GM11168 (cell line): ENCODE data around the gene CD46.
"Not testable (repeated sequence)": the region's sequence is repeated elsewhere in the genome, so short reads cannot be mapped to it uniquely, and the experiment has no call there.

Experiments used
- in situ Hi-C: fragments of 300-500 bp; cut with MboI; formaldehyde crosslinking; loops from one replicate; pipeline ENCODE4 v1.12.0; 2022; ENCODE audit warnings: low sequenced_read_pairs; ENCODE audit not compliant: unreplicated experiment

CD46 gene

DNA sequence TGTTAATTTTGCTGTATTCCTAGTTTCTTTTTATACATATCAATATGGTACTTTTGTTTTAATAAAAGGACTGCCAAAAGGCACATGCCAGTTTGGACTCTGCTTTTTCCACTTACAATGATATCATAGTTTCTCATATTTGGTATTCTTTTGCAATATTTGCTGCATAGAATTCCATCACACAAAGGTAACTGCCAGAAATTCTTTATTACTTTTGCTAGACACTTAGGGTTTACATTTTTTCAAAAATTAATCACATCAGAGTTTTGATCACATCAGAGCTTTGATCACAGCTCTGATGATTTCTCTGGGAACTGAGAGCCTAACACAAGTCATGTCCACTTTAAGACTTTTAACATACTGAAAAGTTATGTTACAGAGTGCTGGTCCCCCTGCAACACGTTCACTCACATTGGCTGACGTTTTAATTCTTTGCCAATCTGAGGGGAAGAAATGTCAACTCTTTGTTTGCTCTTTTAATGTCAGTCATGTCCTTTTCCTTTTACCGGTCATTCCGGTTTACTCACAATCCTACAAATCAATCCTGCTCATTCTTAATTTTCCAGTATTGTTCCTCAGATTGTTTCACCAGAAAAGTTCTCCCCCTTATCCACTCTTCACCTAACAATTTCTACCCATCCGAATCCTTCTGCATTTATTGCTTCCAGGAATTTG, 1.1 kb upstream of the CD46 start:
- in situ Hi-C loops, result no loop called here

DNA sequence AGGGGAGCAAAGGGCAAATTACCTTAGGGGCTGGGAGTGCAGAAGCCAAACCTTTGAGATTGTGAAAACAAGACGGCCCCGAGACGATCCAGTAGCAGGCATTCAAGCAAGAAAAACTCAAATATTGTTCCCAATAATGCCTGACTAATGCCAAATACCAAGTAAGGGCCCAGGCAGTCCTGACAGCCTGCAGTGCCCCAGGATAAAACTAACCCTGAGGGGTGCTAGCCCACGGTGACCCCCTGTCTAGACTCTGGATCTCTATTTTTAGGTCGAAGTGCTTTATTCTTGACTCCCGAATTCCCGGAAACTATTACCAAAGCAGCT, 428 bp upstream of the CD46 start:
- in situ Hi-C loops, result not testable (repeated sequence)

DNA sequence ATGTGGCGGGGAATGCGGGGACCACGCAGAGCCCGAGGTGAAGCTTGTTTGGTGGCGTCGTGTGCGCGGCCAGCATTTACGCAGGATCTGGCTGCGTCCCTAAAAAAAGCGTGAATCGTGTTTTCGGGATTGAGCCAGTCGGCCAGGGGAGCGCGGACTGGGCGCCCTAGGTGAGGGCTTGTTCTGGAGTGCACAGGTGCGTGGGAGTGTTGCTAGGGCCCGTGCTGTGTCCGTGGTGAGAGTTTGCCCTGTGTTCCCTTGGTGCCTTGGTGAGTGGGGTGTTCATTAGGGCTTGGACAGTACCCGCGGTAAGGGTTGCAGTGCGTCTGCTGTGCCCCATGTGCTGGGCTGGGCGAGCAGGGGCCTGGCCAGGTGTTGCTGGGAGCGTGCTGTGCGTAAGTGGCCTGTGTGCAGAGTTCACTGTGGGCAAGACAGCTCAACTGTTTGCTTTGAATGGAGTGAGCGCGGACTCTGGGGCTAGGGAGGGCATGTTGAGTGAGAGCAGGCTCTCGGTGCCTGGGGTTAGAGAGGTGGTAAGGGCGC, 673 bp downstream of the CD46 start:
- in situ Hi-C loops, result no loop called here

DNA sequence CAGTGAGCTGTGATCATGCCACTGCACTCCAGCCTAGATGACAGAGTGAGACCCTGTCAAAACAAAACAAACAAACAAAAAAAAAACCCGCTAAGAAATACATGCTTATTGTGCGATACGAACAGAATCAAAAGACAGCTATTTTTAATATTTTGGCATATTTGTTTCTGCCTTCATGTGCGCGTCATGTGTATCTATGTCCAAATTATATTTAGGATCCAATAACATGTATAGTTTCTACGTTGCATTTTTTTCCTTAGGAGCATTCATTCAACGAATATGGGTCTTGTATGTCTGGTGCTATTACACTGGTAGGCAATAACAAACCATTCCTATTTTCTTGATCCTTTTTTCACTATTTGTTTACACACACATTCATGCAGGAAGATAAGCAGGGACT, 1.8 kb downstream of the CD46 start:
- in situ Hi-C loops, result no loop called here

DNA sequence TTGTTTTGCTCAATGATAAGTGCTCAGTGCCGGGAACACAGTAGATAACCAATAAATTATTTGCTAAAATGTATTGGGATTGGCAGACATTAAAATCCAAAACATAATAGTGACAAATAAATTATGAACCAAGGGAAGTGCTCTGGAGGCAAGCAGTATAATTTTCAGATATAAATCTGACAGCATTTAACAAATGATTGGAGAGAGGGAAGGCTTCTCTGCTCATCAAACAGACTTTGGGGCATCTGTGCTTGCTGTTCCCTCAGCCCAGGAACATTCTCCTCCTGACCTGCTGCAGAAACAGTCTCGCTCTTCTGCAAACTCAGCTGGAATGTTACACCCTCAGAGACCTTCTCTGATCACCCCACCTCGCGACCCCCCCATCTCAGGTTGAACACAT, 2.2 kb downstream of the CD46 start:
- in situ Hi-C loops, result no loop called here

DNA sequence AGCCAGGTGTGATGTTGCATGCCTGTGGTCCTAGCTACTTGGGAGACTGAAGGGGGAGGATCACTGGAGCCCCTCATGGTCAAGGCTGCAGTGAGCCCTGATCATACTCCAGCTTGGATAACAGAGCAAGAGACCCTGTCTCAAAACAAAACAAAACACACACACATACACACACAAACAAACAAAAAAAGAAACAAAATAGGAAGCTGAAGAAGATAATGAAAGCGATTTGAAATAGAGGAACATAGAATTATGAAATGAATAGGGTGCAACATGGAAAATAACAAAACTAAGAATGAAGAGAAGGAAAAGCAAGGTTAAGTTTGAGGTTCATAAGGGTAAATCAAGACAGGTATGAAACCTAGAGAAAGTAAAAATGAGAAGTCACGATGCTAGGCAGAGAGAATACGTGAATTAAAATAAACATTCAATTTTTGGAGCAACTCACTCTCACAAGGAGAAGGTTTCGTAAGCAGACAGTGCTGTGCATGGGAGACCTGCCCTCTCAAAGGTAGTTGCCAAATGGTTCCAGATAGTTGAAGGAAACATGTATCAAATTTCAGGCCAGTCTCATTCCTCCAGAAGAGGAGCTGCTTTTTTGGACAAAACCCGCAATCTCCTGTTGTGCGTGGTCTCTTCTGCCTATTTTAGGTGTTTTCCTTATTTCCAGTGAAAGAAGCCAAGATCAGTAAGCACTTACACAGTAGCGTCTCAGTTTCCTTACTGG, 3.3 kb downstream of the CD46 start:
- in situ Hi-C loops, result no loop called here

DNA sequence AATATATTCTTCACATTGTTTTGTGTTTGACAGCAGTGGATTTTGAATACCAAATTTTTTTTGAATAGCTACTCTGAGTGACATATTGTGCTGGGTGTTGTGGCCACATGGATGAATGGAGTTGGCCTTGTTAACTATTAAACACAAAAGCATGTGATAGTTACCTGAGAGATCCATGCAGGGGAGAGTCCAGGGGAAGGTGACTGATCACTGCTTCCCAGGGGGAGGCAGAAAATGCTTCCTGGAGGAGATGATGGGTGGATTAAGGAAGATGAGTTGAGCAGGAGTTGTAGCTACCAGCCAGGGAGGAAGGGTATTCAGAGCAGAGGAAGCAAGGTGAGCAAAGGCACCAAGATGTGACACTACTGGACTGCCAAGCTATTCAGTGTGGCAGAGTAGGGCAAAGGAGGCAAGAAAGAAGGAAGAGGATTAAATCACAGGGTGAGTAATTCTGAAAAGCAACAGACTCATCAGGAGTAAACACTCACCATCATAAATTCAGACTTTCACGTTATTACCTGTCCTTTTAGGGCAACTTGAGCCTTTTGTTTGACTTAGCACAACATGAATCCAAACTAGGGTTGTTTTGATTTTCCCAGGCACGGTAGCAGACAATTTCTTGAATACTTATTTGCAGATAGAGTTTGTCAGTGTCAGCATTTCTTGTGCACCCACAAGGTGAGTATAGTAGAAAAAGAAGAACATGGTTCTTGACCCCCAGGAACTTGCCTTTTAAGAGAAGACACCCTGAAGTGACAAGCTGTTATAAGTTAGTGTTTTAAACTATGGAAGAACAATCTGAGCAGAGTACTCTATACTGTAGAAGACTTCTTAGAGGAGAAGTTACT, 4.2 kb downstream of the CD46 start:
- in situ Hi-C loops, result no loop called here

DNA sequence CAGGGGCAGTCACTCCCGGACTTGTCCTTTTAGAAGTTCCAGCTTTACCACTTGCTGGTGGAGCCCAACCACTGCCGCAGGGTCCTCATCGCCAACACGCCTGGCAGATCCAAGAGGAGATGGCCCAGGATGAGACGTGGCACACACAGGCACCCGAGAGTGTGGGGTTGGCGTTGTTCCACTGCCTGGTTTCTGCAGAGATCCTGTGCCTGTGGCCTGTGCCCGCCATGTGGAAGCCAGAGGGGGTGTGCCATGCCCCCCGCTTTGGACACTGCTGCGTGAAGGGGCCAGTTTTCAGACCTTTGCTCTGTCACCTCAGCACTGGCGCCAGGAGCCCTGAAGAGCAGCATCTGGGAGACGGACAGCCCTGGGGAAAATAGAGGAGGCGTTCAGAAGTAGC, 10.8 kb downstream of the CD46 start:
- in situ Hi-C loops, result no loop called here

DNA sequence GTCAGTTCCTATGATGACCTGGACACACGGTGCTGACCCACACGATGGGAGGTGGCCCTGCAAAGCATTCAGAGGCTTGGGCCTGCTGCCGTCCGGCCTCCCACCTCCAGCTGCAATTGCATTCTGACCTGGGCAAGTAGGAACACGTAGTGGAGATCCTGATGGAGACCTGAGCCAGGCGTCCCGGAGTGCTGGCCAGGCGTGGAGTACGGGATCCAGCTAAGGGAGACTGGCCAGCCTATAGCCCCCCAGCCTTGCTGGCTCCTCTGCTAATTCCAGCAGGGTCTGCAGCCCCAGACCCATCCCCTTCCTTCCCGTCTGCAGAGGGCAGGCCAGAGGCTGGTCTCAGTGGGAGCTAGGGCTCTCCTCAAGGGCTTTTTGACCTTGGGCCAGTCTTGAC, 11.2 kb downstream of the CD46 start:
- in situ Hi-C loops, result no loop called here

DNA sequence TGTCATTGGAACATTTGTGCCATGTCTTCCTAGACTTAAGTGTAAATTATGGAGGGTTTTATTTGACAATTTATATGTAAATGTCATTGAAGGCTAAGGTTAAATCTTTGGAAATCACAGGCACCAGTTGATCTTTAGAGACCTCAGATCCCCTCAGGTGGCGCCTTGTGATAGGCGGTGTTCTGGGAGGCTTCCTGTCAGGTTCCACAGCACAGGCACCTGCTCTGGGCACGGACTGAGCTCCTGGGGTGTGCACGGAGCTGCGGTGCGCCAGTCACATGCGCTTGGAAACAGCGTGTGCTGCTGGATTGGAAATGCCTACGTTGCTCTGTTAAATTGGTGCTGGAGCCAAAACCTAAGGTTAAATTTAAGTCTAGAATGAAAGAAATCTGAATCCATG, 12.1 kb downstream of the CD46 start:
- in situ Hi-C loops, result no loop called here

DNA sequence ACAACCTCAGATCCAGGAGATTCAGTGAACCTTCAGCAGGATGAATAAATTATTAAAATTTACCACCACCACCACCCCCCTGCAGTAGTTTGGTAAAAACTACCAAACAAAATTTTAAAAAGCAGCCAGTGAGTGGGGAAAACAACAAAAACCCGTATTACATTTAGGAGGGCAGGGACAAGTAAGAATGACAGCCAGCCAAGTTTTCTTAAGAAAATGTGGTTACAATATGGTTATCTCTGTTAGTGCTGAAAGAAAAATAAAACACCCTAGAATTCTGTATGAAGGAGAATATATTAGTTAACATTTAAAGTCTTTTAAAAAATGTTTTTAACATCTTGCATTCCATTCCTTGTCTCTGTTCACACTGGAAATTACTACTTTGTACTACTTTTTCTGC, 14.7 kb downstream of the CD46 start:
- in situ Hi-C loops, result no loop called here

DNA sequence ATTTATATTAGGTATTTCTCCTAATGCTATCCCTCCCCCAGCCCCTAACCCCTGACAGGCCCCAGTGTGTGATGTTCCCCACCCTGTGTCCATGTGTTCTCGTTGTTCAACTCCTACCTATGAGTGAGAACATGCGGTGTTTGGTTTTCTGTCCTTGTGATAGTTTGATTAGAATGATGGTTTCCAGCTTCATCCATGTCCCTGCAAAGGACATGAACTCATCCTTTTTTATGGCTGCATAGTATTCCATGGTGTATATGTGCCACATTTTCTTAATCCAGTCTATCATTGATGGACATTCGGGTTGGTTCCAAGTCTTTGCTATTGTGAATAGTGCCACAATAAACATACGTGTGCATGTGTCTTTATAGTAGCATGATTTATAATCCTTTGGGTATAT, 18.7 kb downstream of the CD46 start:
- in situ Hi-C loops, result not testable (repeated sequence)

DNA sequence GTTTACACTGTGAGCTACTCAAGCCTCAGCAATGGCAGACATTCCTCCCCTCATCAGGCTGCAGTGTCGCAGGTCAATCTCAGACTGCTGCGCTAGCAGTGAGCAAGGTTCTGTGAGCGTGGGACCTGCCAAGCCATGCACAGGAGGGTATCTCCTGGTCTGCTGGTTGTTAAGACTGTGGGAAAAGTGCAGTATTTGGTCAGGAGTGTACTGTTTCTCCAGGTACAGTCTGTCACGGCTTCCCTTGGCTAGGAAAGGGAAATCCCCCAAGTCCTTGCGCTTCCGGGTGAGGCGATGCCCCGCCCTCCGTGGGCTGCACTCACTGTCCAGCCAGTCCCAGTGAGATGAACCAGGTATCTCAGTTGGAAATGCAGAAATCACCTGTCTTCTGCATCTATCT, 24.2 kb downstream of the CD46 start:
- in situ Hi-C loops, result not testable (repeated sequence)

DNA sequence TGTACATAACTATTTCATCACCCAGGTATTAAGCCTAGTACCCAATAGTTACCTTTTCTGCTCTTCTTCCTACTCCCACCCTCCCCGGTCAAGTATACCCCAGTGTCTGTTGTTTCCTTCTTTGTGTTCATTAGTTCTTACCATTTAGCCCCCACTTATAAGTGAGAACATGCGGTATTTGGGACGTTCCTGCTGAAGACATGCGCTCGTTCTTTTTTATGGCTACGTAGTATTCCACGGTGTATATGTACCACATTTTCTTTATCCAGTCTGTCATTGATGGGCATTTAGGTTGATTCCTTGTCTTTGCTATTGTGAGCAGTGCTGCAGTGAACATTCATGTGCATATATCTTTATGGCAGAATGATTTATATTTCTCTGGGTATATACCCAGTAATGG, 25.6 kb downstream of the CD46 start:
- in situ Hi-C loops, result not testable (repeated sequence)

DNA sequence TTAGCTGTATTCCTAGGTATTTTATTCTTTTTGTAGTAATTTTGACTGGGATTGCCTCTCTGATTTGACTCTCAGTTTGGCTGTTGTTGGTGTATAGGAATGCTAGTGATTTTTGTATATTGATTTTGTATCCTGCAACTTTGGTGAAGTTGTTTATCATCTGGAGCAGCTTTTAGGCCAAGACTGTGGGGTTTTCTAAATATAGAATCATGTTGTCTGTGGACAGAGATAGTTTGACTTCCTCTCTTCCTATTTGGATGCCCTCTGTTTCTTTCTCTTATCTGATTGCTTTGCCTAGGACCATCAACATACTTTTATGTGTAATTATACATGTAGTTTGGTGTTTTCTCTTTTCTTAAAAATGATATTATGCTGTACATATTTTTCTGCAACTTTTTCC, 27.2 kb downstream of the CD46 start:
- in situ Hi-C loops, result no loop called here

DNA sequence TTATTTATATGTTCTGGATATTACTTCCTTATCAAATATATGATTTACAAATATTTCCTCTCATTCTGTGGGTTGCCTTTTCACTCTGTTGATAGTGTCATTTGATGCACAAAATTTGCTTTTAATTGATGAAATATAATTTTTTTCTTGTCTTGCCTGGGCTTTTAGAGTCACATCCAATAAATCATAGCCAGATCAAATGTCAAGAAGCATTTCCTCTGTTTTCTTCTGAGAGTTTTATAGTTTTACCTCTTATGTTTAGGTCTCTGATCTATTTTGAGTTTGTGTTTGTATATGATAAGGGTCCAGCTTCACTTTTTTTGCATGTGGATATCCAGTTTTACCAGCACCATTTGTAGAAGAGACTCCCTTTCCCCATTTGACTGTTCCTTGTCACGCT, 29.5 kb downstream of the CD46 start:
- in situ Hi-C loops, result no loop called here

DNA sequence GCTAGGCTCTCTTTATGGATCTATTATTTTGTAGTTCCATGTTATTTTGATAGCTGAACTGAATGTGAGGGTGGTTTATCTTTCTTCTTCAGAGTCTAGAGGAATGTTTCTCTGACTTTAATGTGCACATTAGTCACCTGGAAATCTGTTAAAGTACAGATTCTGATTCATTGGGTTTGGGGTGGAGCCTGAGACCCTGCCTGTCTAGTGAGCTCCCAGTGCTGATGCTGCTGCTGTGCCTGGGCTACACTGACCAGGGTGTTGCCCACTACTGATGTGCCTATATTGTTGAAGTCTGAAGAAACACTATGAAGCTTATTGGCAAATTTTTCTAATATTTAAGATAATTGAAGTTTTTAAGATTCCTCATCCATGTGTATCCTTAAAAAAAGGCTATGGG, 35.9 kb downstream of the CD46 start:
- in situ Hi-C loops, result no loop called here

DNA sequence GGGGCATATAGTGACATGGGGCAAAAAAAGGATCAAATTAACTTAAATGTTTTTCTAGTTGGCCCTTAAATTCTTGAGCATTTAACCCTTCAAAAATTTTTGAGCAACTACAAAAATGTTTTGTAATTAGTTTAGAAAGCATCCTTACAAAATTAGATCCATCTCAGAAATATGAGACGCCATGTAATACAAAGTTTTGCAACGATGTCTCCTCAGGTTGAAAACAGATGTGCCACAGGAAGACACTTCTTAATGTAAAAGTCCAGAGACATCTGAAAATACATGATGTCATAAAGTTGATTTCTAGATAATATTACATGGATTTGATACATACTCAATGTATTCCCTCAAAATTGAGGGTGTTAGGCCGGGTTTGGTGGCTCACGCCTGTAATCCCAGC, 37.5 kb downstream of the CD46 start:
- in situ Hi-C loops, result no loop called here

DNA sequence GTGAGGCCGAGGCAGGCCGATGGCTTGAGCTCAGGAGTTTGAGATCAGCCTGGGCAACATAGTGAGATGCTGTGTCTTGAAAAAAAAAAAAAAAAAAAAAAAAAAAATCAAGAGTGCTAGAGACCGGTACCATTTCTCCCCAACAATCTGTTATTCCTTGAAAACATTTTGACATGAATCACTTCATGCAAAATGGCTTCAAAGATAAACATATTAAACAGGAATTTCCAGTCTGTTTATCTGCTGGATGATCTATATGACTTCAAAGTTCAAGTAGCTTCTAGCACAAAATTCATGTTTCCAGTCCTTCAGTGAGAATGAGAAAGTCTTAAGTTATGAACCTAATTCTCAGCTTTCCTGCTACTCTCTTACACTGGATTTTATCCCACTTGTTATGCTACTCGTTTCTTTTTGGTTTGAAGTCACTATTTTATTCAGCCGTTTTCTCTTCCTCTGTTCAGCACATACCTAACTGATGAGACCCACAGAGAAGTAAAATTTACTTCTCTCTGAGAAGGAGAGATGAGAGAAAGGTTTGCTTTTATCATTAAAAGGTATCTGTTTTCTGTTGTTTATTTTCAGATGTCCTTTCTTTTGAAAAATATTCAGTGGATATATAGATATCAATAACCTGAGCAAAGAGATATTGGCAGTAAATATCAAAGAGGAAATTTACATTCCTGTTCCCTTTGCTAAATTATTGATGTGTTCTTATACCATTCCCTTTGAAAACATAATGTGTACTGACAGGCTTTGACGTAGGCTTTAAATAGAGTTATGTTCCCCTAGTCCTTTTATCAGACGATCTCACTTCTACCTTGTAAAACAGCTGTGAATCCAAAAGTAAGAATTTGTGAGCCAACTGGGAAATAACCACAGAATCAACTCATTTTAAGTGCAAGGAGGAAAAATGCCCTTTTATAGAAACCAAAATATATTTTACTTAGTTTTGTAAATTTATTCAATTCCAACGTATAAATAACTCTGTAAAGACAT, 38.2 kb downstream of the CD46 start:
- in situ Hi-C loops, result no loop called here

DNA sequence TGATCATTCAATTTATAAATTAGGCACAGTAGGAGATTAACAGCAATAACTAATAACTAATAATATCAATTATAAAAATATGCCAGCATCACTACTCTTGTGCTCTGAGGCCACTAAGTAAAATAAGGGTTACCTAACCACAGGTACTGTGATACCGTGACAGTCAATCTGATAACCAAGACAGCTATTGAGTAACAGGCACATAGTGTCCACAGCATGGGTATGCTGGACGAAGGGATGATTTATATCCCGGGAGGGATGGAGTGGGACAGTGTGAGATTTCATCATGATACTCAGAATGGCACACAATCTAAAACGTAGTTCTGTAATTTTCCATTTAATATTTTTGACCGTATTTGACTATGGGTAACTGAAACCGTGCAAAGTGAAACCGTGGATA, 39.4 kb downstream of the CD46 start:
- in situ Hi-C loops, result no loop called here
